Breast epithelium (tissue), 4 donors: ENCODE data around the gene FAM204A. TPM values are rescaled to one million over a fixed set of nuclear protein-coding genes. Genes with fewer than 3 reads are reported as not detected.

Experiments
- DNase-seq, 2 donors: peaks; one replicate each; pipeline ENCODE4 v3.0.0-alpha.2; 2019; ENCODE audit warnings: low spot score in 2 of 2
- H3K27ac ChIP-seq, 2 donors: fragments of 200-600 bp; sonication (generic) in 1 of 2; one replicate each; pipeline ENCODE4 v1.5.1; 2016 to 2019; ENCODE audit warnings: mild to moderate bottlenecking in 1 of 2
- H3K27me3 ChIP-seq, 2 donors: fragments of 200-600 bp; sonication (generic) in 1 of 2; one replicate each; pipeline versions ENCODE4 v1.5.1 to v1.6.0; 2017 to 2019; ENCODE audit warnings: control low read depth in 1 of 2, mild to moderate bottlenecking in 1 of 2
- H3K36me3 ChIP-seq: fragments of 200-600 bp; one replicate; pipeline ENCODE4 v1.5.1; 2019
- H3K4me1 ChIP-seq, 2 donors: fragments of 200-600 bp; sonication (generic); one replicate each; pipeline ENCODE4 v1.5.1; 2016 to 2019; ENCODE audit warnings: control low read depth in 1 of 2
- H3K4me3 ChIP-seq, 3 donors: fragments of 200-600 bp; sonication (generic); 1 replicate in 2 of 3; 2 replicates in 1 of 3; pipeline ENCODE4 v1.5.1; 2016 to 2019; ENCODE audit warnings: mild to moderate bottlenecking in 3 of 3, moderate library complexity in 2 of 3
- H3K9me3 ChIP-seq, 2 donors: fragments of 200-600 bp; sonication (generic) in 1 of 2; one replicate each; pipeline ENCODE4 v1.5.1; 2016 to 2019; ENCODE audit warnings: control low read depth in 1 of 2
- POLR2A ChIP-seq: fragments of 450-650 bp; IDR thresholded peaks from one replicate; pipeline ENCODE4 v1.6.1; 2016; ENCODE audit warnings: antibody characterized with exemption, mild to moderate bottlenecking, moderate library complexity
- POLR2AphosphoS5 ChIP-seq, 3 donors: sonication (generic); formaldehyde crosslinking; IDR thresholded peaks; one replicate each; pipeline ENCODE4 v1.6.1; 2017; ENCODE audit warnings: antibody characterized with exemption in 3 of 3
- intact Hi-C: fragments of 100-400 bp; cut with DNase I; formaldehyde crosslinking; loops from one replicate; pipeline ENCODE4 v1.15.1; 2023; ENCODE audit warnings: low total_unique reads
- total RNA-seq, 3 donors: library from RNA; depleted of rRNA; stranded (reverse); fragments of >200 nt; gene quantifications; one replicate each; pipeline ENCODE4 v1.1.0, GENCODE V29; 2016
- TF ChIP-seq, protein P1 (sequence below), 3 donors: fragments of 450-650 bp; IDR thresholded peaks; one replicate each; pipeline ENCODE4 v1.5.1; 2016 to 2017; ENCODE audit warnings: antibody characterized with exemption in 3 of 3, mild to moderate bottlenecking in 3 of 3, moderate library complexity in 3 of 3

Gene FAM204A
- total RNA-seq, 3 donors from 2014 or later, result 28.2 to 71.4 (median 59.6) TPM

DNA sequence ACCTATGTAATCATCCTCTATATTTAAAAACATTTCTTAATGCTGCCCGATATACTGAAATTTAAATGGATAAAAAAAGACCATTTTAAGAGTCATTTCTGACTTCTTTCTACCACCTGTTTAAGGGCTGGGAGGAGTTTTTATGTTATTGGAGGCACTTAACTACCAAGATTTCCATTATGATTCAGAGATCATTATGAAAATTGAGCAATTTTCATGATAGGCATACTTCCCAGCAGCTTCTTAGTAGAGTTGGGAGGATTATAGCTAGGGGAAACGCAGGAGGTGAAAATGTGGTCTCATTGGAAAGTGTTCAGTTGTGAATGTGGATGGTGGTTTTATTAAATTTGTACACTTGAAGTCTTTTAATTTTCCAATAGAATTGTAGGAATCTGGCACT is 28.4 kb upstream of the FAM204A start:
- DNase-seq, result no peak
- no peak for TF ChIP-seq POLR2A
- TF ChIP-seq, protein P1, sequence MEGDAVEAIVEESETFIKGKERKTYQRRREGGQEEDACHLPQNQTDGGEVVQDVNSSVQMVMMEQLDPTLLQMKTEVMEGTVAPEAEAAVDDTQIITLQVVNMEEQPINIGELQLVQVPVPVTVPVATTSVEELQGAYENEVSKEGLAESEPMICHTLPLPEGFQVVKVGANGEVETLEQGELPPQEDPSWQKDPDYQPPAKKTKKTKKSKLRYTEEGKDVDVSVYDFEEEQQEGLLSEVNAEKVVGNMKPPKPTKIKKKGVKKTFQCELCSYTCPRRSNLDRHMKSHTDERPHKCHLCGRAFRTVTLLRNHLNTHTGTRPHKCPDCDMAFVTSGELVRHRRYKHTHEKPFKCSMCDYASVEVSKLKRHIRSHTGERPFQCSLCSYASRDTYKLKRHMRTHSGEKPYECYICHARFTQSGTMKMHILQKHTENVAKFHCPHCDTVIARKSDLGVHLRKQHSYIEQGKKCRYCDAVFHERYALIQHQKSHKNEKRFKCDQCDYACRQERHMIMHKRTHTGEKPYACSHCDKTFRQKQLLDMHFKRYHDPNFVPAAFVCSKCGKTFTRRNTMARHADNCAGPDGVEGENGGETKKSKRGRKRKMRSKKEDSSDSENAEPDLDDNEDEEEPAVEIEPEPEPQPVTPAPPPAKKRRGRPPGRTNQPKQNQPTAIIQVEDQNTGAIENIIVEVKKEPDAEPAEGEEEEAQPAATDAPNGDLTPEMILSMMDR (IDR thresholded peaks at IDR 0.05), result no peak
- no peak for TF ChIP-seq POLR2AphosphoS5 (IDR thresholded peaks at IDR 0.05)
- no peaks in the 10 kb centered on the region for H3K36me3 ChIP-seq
- H3K27ac ChIP-seq, result no peak overlapping the region
- H3K4me1 ChIP-seq, result no peaks in the 10 kb centered on the region
- no peak overlapping the region for H3K4me3 ChIP-seq
- peaks cover 0 to 2% of the 10 kb centered on the region in 2 donors for H3K9me3 ChIP-seq
- no peaks in the 10 kb centered on the region for H3K27me3 ChIP-seq
- intact Hi-C loops, result no loop called here

DNA sequence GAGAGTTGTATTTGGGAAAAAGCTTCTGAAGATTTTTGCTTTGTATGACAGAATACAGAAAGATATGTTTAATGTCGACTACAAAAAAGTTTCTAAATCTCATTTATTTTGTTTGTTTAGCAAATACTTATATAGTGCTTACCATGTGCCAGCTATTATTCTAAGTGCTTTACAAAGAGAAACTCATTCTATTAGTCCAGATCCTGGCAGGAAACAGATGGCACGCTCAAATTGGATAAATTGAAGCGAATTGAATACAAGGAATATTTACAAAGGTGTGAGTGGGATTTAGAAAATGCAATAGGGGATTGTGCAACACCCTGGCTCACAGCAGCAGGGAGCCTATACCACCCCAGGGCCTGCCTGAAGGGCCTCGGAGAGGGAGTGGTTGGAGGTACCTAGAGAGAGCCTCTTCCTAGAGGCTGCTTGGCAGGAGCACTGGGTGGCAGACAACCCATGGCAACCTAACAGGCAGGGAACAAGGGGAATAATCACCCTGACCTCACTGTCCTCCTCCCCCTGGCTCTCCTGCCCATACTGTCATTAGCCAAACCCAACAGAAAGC is 27.6 kb upstream of the FAM204A start:
- Histone ChIP-seq H3K9me3 (peaks cover 4 to 10% of the 10 kb centered on the region in 2 donors), H3K36me3 (no peaks in the 10 kb centered on the region), H3K4me1 (no peaks in the 10 kb centered on the region), H3K27ac (no peak overlapping the region), H3K27me3 (no peaks in the 10 kb centered on the region), H3K4me3 (no peak overlapping the region)
- TF ChIP-seq POLR2AphosphoS5 (IDR thresholded peaks at IDR 0.05) (no peak), POLR2A (no peak)
- TF ChIP-seq, protein P1 (IDR thresholded peaks at IDR 0.05), result no peak
- intact Hi-C loops, result loop anchor here (5.0 kb wide), 1 partner anchor 1007 kb away; no protein-coding TSS in a partner anchor
- DNase-seq, result no peak

DNA sequence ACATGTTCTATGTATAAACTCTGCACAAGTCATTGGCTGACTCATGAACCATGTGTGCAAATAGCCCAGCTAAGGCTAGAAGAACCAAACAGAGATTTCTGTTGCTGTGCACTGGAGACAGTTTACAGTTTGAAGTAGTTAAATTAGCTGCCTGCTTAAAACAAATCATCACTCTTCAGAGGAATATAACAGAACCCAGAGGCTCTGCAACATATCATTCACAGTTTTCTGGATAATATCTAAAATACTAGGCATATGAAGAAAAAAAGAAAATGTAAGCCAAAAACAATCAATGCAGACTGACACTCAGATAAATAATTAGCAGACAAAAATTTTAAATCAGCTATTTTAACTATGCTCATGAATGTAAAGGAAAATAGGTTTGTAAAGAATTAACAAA is 23.6 kb upstream of the FAM204A start:
- Histone ChIP-seq H3K9me3 (peaks cover 4 to 13% of the 10 kb centered on the region in 2 donors), H3K4me3 (no peak overlapping the region), H3K27ac (no peak overlapping the region), H3K4me1 (no peaks in the 10 kb centered on the region), H3K27me3 (no peaks in the 10 kb centered on the region), H3K36me3 (no peaks in the 10 kb centered on the region)
- no peak for DNase-seq
- intact Hi-C loops, result loop anchor here (5.0 kb wide), 1 partner anchor 1003 kb away; no protein-coding TSS in a partner anchor
- TF ChIP-seq, protein P1 (IDR thresholded peaks at IDR 0.05), result no peak
- no peak for TF ChIP-seq POLR2A

DNA sequence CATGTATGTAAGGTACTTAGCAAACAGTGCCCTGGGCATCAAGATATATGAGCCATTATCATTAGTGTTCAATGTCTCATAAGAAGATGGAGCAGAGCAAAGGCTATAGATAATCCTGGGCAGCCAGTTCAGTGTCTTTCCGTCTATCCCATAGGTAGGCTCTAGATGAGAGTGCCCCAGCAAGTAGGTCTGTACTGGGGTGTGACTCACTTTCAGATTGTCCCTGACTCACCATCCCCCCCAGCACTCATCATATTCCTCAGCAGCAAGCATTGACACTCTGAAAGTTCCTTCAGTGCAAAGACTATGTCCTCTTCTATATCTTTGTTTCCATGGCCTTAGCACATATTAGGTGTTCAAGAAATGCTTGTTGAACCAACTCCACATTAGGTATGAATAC is 20.0 kb upstream of the FAM204A start:
- Histone ChIP-seq H3K4me1 (no peaks in the 10 kb centered on the region), H3K27ac (no peak overlapping the region), H3K4me3 (no peak overlapping the region), H3K9me3 (peaks cover 4 to 13% of the 10 kb centered on the region in 2 donors), H3K27me3 (no peaks in the 10 kb centered on the region), H3K36me3 (no peaks in the 10 kb centered on the region)
- intact Hi-C loops, result no loop called here
- TF ChIP-seq POLR2AphosphoS5 (IDR thresholded peaks at IDR 0.05) (no peak), POLR2A (no peak)
- TF ChIP-seq, protein P1 (IDR thresholded peaks at IDR 0.05), result no peak
- DNase-seq, result no peak

DNA sequence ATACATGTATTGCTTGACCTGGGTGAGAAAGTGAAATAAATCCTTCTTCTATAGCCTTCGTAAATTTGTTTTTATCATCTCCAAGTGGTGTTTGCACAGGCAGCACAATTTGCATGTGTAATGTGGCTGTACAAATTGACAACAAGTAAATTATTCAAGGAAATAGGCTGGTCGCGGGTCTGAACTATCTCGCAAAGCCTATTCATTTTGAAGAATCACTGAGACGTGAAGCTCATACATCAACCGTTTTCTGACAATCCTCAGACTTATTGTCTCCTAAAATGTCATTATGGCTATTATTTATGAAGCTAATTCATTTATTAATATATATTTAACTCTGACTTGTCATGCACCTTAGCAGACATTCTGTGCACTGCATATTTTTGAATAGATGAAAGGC is 16.2 kb upstream of the FAM204A start:
- DNase-seq, result no peak
- TF ChIP-seq POLR2A, result no peak
- no peak for TF ChIP-seq POLR2AphosphoS5 (IDR thresholded peaks at IDR 0.05)
- TF ChIP-seq, protein P1 (IDR thresholded peaks at IDR 0.05), result no peak
- Histone ChIP-seq H3K4me1 (no peaks in the 10 kb centered on the region), H3K4me3 (no peak overlapping the region), H3K27ac (no peak overlapping the region), H3K36me3 (no peaks in the 10 kb centered on the region), H3K9me3 (no peaks in the 10 kb centered on the region), H3K27me3 (no peaks in the 10 kb centered on the region)
- intact Hi-C loops, result no loop called here
